Globus pallidus (tissue), 1 donor: ENCODE measurements around the gene C6orf47.

Source experiments
- DNase-seq: peaks from one replicate; pipeline ENCODE4 v3.0.0-alpha.2; 2015; ENCODE audit warnings: low spot score

Gene C6orf47

DNA sequence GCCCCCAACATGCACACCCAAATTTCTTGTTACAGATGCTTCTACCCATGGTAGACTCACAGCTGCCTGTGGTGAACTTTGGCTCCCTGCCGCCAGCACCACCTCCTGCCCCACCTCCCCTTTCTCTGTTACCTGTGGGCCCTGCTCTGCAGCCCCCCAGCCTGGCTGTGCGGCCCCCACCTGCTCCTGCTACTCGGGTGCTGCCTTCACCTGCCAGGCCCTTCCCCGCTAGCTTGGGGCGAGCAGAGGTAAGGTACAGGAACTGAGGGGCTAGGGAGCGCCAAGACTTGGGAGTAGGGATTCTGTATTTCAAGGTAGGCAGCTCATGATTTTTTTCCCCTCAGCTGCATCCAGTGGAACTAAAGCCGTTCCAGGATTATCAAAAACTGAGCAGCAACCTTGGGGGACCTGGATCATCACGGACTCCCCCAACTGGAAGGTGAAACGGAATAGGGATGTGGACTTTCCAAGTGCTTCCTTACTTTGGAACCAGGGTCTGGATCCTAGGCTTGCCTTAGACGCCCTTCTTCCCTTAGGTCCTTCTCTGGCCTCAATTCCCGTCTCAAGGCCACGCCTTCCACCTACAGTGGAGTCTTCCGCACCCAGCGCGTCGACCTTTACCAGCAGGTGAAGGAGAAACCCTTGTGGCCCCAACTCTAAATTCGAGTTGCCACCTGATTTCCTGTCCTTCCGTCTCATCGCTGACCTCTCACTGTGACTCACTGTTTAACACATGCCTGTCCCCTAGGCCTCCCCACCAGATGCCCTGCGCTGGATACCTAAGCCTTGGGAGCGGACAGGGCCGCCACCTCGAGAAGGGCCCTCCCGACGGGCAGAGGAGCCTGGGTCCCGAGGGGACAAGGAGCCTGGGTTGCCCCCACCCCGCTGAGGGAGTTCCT lies 23.6 kb downstream of the C6orf47 start:
- DNase-seq = no peak

DNA sequence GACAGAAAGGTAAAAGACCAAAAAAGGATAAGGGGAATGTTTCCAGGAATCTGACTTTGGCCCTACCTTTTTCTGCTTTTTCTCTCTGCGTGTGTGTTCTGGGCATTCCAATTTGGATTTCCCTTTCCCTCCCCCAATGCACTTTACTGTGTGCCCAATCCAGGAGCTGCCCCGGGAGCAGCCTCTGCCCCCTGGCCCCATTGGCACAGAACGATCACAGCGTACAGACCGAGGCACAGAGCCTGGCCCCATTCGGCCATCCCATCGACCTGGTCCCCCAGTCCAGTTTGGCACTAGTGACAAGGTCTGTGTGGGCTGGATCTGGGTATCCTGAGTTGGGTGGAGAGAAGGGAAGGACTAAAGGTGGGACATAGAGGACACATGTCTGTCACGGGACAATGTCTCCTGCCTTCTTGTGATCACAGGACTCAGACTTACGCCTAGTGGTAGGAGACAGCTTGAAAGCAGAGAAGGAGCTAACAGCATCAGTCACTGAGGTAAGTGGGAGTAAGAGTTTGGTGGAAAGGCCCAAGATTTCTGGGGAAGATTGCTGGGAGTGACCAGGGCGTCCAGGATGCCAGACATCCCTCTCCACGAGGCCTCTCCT lies 25.5 kb downstream of the C6orf47 start:
- no peak for DNase-seq

DNA sequence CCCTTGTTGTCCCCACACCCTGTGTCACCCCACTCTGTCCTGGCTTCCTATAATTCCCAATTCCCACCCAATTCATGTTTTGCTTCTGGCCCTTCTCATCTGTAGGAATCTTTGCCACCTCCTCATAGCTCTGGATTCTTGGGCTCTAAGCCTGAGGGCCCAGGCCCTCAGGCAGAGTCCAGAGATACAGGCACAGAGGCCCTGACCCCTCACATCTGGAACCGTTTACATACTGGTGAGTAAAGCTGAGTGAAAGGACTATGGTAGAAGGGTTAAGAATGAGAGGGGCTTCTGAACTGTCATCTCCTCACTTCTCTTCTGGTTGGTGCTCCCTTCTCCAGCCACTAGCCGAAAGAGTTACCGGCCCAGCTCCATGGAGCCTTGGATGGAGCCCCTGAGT lies 26.4 kb downstream of the C6orf47 start:
- DNase-seq = no peak

DNA sequence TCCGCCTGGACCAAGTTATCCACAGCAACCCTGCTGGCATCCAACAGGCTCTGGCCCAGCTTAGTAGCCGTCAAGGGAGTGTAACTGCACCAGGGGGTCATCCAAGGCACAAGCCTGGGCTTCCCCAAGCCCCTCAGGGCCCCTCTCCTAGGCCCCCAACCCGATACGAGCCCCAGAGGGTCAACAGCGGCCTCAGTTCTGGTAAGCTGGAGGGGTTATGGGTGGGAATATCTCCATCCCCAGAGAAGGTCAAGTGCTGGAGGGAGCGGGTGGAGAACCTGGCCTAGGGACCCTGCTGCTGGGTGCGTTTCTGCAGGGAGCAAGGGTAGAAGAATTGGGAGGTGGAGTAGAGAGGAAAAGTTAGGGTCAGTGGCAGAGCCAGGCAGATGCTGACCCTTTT lies 27.1 kb downstream of the C6orf47 start:
- no peak for DNase-seq

DNA sequence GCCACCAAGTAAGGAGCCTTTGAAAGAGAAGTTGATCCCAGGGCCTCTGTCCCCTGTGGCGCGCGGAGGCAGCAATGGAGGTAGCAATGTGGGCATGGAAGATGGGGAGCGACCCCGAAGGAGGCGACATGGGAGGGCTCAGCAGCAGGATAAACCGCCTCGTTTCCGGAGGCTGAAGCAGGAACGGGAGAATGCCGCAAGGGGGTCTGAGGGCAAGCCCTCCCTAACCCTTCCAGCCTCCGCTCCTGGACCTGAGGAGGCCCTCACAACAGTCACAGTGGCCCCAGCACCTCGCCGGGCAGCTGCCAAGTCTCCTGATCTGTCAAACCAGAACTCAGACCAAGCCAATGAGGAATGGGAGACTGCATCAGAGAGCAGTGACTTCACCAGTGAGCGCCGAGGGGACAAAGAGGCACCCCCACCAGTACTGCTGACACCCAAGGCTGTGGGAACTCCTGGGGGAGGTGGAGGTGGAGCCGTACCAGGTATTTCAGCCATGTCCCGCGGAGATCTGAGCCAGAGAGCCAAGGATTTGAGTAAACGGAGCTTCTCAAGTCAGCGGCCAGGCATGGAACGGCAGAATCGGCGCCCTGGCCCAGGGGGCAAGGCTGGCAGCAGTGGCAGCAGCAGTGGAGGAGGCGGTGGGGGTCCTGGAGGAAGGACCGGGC lies 28.2 kb downstream of the C6orf47 start:
- no peak for DNase-seq

DNA sequence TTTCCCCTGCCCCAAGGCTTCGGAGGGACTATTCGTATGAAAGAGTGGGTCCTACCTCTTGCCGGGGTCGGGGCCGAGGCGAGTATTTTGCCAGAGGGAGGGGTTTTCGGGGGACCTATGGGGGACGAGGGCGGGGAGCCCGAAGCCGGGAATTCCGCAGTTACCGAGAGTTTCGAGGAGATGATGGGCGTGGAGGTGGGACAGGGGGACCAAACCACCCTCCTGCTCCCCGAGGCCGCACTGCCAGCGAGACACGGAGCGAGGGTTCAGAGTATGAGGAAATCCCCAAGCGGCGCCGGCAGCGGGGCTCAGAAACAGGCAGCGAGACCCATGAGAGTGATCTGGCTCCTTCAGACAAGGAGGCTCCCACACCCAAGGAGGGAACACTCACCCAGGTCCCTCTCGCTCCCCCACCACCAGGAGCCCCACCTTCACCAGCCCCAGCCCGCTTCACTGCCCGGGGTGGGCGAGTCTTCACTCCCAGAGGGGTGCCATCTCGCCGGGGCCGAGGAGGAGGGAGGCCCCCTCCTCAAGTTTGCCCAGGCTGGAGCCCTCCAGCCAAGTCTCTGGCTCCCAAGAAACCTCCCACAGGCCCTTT lies 28.8 kb downstream of the C6orf47 start:
- DNase-seq = no peak

DNA sequence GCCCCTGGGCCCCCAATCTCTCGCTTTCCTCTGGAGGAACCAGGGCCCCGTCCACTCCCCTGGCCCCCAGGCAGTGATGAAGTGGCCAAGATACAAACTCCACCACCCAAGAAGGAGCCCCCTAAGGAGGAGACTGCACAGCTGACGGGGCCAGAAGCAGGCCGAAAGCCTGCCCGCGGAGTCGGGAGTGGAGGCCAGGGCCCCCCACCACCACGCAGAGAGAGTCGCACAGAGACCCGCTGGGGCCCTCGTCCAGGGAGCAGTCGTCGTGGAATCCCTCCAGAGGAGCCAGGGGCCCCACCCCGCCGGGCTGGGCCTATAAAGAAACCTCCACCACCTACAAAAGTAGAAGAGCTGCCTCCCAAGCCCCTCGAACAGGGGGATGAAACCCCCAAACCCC lies 29.4 kb downstream of the C6orf47 start:
- DNase-seq = no peak

DNA sequence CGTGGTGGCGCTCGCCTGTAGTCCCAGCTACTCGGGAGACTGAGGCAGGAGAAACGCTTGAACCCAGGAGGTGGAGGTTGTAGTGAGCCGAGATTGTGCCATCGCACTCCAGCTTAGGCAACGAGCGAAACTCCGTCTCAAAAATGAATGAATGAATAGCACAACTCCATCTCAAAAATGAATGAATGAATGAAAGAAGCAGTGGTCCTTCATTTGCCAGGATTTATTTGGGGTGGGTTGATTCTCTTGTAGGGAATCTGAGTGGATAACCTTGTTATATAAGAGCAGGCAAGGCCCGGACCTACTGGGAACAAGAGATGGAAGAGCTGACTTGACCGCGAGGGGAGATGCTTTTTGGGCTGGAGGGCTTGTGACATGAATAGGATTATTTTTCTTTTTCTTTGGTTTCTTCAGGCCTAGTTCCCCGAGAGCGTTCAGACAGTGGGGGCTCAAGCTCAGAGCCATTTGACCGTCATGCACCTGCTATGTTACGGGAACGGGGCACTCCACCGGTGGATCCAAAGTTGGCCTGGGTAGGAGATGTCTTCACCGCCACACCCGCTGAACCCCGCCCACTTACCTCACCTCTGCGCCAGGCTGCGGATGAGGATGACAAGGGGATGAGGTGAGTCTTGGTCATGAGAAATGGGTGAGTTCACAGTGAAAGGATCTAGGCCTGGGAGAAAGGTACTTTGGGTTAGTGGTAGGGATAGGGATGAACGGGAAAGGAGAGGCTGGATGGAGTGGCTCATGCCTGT lies 30.2 kb downstream of the C6orf47 start:
- DNase-seq = no peak

DNA sequence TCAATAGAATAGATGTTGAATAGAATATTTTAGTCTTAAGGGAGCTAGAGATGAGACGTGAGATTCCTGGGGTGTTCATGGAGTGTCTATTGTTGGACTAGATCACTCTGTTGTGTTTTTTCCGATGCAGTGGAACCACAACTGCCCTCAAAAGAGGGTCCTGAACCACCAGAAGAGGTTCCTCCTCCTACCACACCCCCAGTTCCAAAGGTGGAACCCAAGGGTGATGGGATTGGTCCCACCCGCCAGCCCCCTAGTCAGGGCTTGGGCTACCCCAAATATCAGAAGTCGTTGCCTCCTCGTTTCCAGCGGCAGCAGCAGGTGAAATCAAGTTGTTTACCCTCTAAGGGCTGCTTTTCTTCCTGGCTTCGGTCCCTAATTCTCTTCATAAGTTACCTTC lies 31.6 kb downstream of the C6orf47 start:
- no peak for DNase-seq

DNA sequence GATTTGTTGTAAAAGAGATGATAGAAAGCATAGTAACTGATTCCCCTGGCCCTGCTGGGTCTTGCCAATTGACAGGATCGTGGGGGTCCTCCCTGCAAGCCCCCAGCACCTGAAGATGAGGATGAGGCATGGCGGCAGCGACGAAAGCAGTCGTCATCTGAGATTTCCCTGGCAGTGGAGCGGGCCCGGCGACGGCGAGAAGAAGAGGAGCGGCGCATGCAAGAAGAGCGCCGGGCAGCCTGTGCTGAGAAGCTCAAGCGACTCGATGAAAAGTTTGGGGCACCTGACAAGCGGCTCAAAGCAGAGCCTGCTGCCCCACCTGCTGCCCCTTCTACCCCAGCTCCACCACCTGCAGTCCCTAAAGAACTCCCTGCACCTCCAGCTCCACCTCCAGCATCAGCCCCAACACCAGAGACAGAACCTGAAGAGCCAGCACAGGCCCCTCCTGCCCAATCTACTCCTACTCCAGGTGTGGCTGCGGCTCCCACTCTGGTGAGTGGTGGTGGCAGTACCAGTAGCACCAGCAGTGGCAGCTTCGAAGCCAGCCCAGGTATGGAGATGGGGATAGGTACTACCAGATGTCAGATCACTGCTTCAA lies 32.8 kb downstream of the C6orf47 start:
- DNase-seq = no peak

DNA sequence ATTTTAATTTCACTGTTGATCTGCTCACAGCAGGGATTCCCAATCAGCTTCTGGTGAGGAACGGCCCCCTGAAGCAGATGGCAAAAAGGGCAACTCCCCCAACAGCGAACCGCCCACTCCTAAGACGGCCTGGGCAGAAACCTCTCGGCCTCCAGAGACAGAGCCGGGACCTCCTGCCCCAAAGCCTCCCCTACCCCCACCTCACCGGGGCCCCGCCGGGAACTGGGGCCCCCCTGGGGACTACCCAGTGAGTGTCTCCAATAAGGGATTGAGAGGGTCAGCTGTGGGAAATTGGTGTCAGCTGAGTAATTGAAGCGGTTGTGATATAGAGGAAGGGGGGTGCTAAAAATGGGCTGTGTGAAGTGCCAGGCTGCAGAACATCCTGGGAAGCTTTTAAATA lies 33.6 kb downstream of the C6orf47 start:
- DNase-seq = no peak

DNA sequence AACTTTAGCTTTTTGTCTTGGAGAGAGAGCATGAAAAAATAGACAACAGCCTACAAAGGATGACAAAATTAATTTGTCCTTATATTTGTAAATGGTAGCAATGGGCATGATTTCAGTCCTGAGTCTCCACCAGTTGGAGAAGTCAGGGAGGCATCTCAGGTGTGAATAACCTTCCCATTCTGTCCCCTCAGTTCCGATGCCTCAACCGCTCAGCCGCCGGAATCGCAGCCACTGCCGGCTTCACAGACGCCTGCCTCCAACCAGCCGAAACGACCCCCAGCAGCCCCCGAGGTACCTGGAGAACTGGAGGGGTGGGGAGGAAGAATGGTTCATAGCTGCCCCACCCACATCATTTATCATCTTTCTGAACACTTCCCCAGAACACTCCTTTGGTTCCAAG lies 36.5 kb downstream of the C6orf47 start:
- DNase-seq = no peak

DNA sequence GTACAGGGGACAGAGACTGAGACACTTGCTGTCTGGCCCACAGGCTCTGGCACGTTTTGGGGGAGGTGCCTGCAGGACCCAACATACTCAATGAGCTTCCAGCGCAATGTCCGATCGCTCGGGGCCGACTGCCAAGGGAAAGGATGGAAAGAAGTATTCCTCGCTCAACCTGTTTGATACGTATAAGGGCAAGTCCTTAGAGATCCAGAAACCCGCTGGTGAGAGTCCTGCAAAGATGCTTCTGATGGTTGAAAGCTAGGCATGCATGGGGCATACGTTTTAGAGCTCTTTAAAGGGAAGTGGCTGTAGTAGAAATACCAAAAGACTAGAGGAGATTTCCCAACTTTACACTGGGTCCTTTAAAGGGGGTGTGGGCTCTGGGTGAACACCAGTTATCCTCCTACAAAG lies 37.9 kb downstream of the C6orf47 start:
- no peak for DNase-seq

DNA sequence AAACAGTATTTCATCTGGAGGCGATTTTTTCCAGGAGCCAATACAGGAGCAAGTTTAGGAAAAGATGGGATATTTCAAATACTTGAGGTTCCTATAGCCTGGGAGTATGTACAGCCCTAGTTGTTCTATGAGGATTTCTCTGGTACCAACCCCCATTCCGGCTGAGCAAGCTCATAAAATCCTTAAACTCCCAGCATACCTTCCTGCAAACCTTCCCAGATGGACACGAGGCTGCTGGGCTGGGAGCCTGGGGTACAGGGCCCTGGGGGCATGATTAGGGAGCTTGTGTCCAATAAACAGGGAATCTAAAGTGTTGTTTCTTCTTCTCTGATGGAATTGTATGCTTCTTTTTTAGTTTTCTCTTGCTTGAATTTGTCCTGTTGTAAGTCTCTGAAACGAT lies 38.6 kb downstream of the C6orf47 start:
- no peak for DNase-seq

DNA sequence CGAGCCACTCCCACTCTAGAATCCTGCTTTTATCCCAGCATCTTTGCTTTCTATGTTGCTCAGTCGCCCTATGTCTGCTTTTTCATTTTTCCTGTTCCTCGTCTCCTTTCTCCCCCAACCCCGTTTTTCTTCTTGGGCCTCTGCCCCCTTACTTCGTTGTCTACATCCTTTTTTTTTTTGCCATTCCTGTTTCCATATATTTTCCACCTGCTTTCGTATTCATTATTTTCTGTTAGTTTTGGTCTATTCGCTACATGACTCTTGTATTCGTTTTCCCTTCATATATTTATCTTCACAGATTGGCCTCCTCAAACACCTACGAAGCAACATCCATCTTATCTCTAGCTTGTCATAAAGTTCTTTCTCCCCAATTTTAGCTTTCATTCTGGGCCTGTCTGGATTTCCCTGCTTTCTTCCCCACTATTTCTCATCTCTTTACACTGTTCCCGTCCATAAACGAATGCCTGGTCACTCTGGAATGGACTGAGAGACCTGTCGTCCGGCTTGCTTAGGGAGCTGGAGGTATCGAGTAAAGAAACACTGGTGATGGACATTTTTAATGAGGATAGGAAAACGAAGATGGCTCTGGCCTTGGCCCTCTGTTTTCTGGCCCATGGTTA lies 39.1 kb downstream of the C6orf47 start:
- DNase-seq = no peak

DNA sequence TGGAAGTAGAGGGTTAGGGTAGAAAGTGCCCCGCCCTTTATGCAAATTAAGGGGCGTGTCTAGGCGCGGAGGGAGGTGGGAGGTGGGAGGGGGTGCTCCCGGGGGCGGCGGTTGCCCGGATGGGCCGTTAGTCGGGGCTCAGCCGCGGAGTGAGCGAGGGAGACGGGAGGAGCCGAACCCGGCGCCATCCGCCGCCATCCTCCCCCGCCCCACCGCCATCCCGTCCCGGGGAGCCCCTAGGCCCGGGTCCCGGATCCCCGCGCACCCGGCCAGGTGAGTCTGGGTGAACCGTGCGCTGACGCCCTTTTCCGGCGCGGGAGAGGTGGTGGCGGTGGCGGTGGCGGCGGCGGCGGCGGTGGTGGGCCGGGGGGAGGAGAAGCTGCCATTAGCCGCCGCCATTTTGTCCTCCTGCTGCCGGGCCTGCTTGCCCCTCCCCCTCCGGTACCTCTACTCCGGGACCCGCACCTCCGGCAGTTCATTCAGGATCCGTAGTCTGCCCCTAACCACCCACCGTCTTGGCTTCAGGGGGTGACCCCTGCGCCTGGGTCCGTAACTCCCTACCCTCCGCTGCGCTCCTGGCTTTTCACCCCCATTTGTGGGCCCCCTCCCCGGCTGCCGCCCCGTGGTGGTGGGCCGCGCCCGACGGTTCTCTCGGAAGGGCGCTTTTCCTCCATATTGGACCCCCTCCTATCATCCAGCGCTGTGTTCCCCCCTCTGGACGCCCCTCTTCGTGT lies 39.8 kb downstream of the C6orf47 start, which contains the start of gene PRRC2A:
TSS of gene PRRC2A (plus strand) at position 130 of the 734 bp plus-strand sequence. CDS start 2,075 bp downstream, outside the sequence.
- DNase-seq = peak; percentile 71

DNA sequence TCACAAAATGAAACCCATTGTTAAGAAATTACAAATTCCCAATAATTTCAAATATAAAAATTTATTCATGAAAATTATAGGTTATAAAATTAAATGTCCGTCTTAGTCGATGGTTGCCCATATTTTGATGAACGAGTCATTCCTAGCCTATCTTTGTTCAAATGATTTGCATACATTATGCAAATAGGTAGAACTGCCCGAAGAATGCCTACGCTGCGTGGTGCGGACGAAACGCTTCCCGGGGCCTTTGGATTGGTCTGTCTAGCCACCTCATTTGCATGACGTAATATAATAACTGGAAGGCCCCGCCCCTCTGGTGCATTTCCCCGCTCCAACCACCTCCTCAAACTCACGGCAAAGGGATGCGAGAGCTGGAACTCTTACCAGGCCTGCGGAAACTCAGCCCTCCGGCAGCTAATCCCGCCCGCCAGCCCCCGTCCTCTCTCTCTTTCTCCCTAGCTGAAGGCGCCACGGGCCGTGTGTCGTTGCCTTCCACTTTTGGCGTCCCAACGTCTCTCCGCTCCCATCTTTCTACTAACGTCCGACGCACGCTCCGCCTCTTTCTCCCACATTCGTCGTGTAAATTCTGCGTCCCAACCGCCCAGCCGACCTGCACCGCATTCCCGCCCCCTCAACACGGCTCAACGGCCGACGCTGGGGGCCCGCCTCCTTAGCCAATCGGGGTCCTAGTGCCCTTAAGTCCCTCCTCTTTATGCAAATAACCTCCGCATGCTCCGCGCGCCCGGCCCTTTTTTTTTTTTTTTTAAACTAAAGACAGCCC lies 40.6 kb downstream of the C6orf47 start:
- DNase-seq = peak; percentile 99

DNA sequence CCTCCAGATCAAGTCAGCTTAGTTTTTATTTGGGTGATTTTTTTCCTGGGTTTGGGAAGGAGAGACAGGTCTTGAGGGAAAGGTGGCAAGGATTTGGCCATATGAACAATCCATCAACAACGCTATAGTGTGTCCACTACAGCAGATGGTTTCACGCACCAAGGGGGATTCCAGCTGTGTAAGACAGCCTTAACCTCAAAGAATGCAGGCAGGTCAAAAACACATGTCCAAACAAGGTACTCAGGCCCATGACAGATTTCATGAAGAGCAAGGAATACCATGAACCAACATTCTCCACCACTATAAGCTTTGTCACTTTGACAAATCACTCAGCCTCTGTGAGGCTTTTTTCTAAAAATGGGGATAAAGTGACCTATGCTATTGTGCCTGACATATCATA lies 43.6 kb downstream of the C6orf47 start:
- DNase-seq = no peak

DNA sequence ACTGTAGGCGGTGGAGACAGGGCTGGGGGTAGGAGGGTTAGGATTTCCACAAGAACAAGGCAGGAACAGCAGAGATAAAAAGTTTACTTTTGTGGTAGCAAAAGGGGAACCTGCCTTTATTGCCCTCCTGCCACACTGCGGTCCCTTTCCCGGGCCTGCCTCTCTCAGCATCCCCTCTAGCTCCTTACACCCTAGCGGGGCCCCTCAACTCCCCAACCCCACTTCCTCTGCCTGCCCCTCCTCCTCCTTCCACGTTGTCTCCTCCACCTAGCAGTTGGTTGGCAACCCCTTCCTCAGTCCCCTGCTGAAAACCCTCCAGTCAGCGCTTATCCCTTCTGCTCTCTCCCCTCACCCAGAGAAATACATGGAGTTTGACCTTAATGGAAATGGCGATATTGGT lies 44.8 kb downstream of the C6orf47 start:
- DNase-seq = peak; percentile 27
